Ovary (tissue), 9 donors: ENCODE data around the gene WDR7. TPM values are rescaled to one million over a fixed set of nuclear protein-coding genes. Genes with fewer than 3 reads are reported as not detected.

Experiments
- DNase-seq, 5 donors: peaks; one replicate each; pipeline ENCODE4 v3.0.0-alpha.2; 2019 to 2020
- H3K27ac ChIP-seq, 2 donors: fragments of 200-600 bp; one replicate each; pipeline versions ENCODE4 v1.5.1 to v1.8.0; 2019 to 2022
- H3K27me3 ChIP-seq: fragments of 200-600 bp; one replicate; pipeline ENCODE4 v1.8.0; 2022
- H3K36me3 ChIP-seq: fragments of 200-600 bp; sonication (generic); one replicate; pipeline ENCODE4 v1.5.1; 2019
- H3K4me1 ChIP-seq: one replicate; pipeline ENCODE4 v1.8.1; 2013; ENCODE audit warnings: mild to moderate bottlenecking, moderate library complexity; ENCODE audit not compliant: insufficient read depth
- H3K4me3 ChIP-seq: fragments of 200-600 bp; sonication (generic); one replicate; pipeline ENCODE4 v1.5.1; 2017
- H3K9me3 ChIP-seq, 2 donors: fragments of 200-600 bp in 1 of 2; sonication (generic) in 1 of 2; one replicate each; pipeline versions ENCODE4 v1.5.1 to v1.8.1; 2013 to 2019; ENCODE audit warnings: mild to moderate bottlenecking in 1 of 2, moderate library complexity in 1 of 2
- CTCF ChIP-seq, 3 donors: fragments of 450-650 bp in 2 of 3; fragments of 200-600 bp in 1 of 3; IDR thresholded peaks; one replicate each; pipeline versions ENCODE4 v1.5.1 to v1.8.0; 2016 to 2022; ENCODE audit warnings: antibody characterized with exemption in 3 of 3, mild to moderate bottlenecking in 1 of 3
- EP300 ChIP-seq: sonication (generic); formaldehyde crosslinking; IDR thresholded peaks from one replicate; pipeline ENCODE4 v1.6.1; 2017; ENCODE audit warnings: antibody characterized with exemption
- POLR2A ChIP-seq: fragments of 450-650 bp; IDR thresholded peaks from one replicate; pipeline ENCODE4 v1.6.1; 2017; ENCODE audit warnings: antibody characterized with exemption, mild to moderate bottlenecking, moderate library complexity
- WGBS, 3 donors: extraction: QIAGEN DNeasy Blood & Tissue Kit in 1 of 3; methylation state at CpG; one replicate each; pipeline versions ENCODE4 v1.1.5 to v1.1.7; 2013 to 2017; 5-methylcytosine and 5-hydroxymethylcytosine counted together
- intact Hi-C, 4 donors: fragments of 100-400 bp; cut with DNase I; formaldehyde crosslinking; loops; one replicate each; pipeline versions ENCODE4 v1.11.0 to v1.15.1; 2022 to 2023
- polyA plus RNA-seq, 2 donors: library from polyadenylated mRNA; stranded (reverse); fragments of 200-250 nt in 1 of 2; fragments of 350-450 nt in 1 of 2; fragmentation: Illumina TruSeq in 1 of 2; extraction: RNeasy Lipid Tissue Mini Kit (QIAGEN cat#74804) in 1 of 2; gene quantifications; one replicate each; pipeline ENCODE4 v1.2.3, GENCODE V29; 2013 to 2014
- total RNA-seq, 7 donors: library from RNA; depleted of rRNA in 2 of 7; stranded (reverse); fragments of >200 nt in 2 of 7; fragmentation: NEBNext Ultra II Directional in 3 of 7; extraction: Animal tissue kit (Norgen Biotek cat#: 25700) in 3 of 7; gene quantifications; one replicate each; pipeline versions ENCODE4 v1.1.0 to v1.2.4, GENCODE V29; 2016 to 2023
- donor health status: DM: no; HTN: no; CAD: no; lungs with moderate emphysema.
- donor health status: DM: no; HTN: no; CAD: no.
- donor health status: Bipolar disorder and iron deficiency.
- donor health status: DM: yes; HTN: yes; CAD: no.
- donor health status: DM: no; HTN: no; CAD: no.
- donor health status: DM: yes; HTN: yes; CAD: no.

Gene WDR7
- total and polyA plus RNA-seq, 9 donors: 4.8 to 29.1 (median 24.7) TPM

- WGBS, 3 donors: 71 to 78% (median 74%) methylated on average over 2 of the region's 2 CpGs
- H3K4me3 ChIP-seq: no peak overlapping the region
- H3K9me3 ChIP-seq: no peaks in the 10 kb centered on the region
- H3K27me3 ChIP-seq: no peaks in the 10 kb centered on the region
- DNase-seq: no peak
- no peak for TF ChIP-seq EP300
- no peak for TF ChIP-seq CTCF (IDR thresholded peaks at IDR 0.05)
- no peak for TF ChIP-seq POLR2A
- H3K4me1 ChIP-seq: no peaks in the 10 kb centered on the region
- H3K36me3 ChIP-seq: no peaks in the 10 kb centered on the region
- H3K27ac ChIP-seq: no peak overlapping the region
- intact Hi-C loops: no loop called here
These were observed 346.0 kb downstream of the WDR7 start for GRCh38 chr18:56997200-56997599.

GRCh38 chr18:56999823-57000222 lies 348.7 kb downstream of the WDR7 start:
- Histone ChIP-seq H3K36me3 (no peaks in the 10 kb centered on the region), H3K27me3 (no peaks in the 10 kb centered on the region), H3K27ac (no peak overlapping the region), H3K4me3 (no peak overlapping the region), H3K9me3 (no peaks in the 10 kb centered on the region), H3K4me1 (no peaks in the 10 kb centered on the region)
- TF ChIP-seq CTCF (IDR thresholded peaks at IDR 0.05) (no peak), EP300 (no peak), POLR2A (no peak)
- intact Hi-C loops: no loop called here
- DNase-seq: no peak
- WGBS, 3 donors: 92 to 94% (median 92%) methylated on average over 3 of the region's 3 CpGs

GRCh38 chr18:57002627-57003026 lies 351.5 kb downstream of the WDR7 start:
- DNase-seq: no peak
- 12 to 39% (median 16%) methylated on average over 2 of the region's 2 CpGs for WGBS, 3 donors
- no peaks in the 10 kb centered on the region for H3K9me3 ChIP-seq
- no peaks in the 10 kb centered on the region for H3K36me3 ChIP-seq
- no peak overlapping the region for H3K4me3 ChIP-seq
- H3K27ac ChIP-seq: no peak overlapping the region
- no peak for TF ChIP-seq POLR2A
- no peak for TF ChIP-seq EP300
- TF ChIP-seq CTCF (IDR thresholded peaks at IDR 0.05): no peak
- intact Hi-C loops: no loop called here
- no peaks in the 10 kb centered on the region for H3K27me3 ChIP-seq
- H3K4me1 ChIP-seq: no peaks in the 10 kb centered on the region

GRCh38 chr18:57003342-57003741 lies 352.2 kb downstream of the WDR7 start:
- H3K36me3 ChIP-seq: no peaks in the 10 kb centered on the region
- WGBS, 3 donors: 17 to 81% (median 46%) methylated on average over 2 of the region's 2 CpGs
- intact Hi-C loops: no loop called here
- H3K27ac ChIP-seq: no peak overlapping the region
- H3K27me3 ChIP-seq: no peaks in the 10 kb centered on the region
- TF ChIP-seq EP300 (no peak), CTCF (IDR thresholded peaks at IDR 0.05) (no peak), POLR2A (no peak)
- no peak overlapping the region for H3K4me3 ChIP-seq
- no peaks in the 10 kb centered on the region for H3K9me3 ChIP-seq
- no peaks in the 10 kb centered on the region for H3K4me1 ChIP-seq
- no peak for DNase-seq
